MM.1S (cell line): ENCODE data around the gene CNEP1R1.

Experiments
- CTCF ChIP-seq: fragments of 300-600 bp; sonication (generic); IDR thresholded peaks from 2 replicates; pipeline ENCODE4 v1.5.1; 2016; ENCODE audit warnings: antibody characterized with exemption, low read length, mixed read lengths
- EZH2 ChIP-seq: fragments of 300-600 bp; sonication (generic); optimal IDR thresholded peaks from 2 replicates; pipeline ENCODE3; 2017; ENCODE audit warnings: low read depth, mild to moderate bottlenecking, antibody characterized with exemption, low read length, mixed read lengths

- TF ChIP-seq EZH2, result no peak
- no peak for TF ChIP-seq CTCF
Measured at GRCh38 chr16:50066482-50067289, 41.7 kb downstream of the CNEP1R1 start.
